H1 (cell line): ENCODE measurements around the gene MCM9. TPM values are rescaled to one million over a fixed set of nuclear protein-coding genes. Genes with fewer than 3 reads are reported as not detected.

Source experiments
- CTBP2 ChIP-seq: IDR thresholded peaks from 2 replicates; pipeline ENCODE4 v1.7.0; 2011; ENCODE audit warnings: borderline replicate concordance, mild to moderate bottlenecking, moderate library complexity, mixed read lengths, low read length; ENCODE audit not compliant: insufficient read depth, insufficient read length
- GTF2F1 ChIP-seq: IDR thresholded peaks from 2 replicates; pipeline ENCODE4 v1.6.1; 2012; ENCODE audit warnings: low read depth, low read length, improper control_type of control experiment, borderline replicate concordance
- JUND ChIP-seq: IDR thresholded peaks from 2 replicates; pipeline ENCODE4 v1.6.1; 2011; ENCODE audit warnings: mild to moderate bottlenecking, improper control_type of control experiment, low read length
- KDM1A ChIP-seq: fragments of 200-600, 300-600 bp; sonication (generic); IDR thresholded peaks from 2 replicates; pipeline ENCODE4 v1.7.1; 2016; ENCODE audit warnings: mild to moderate bottlenecking, low read length, borderline replicate concordance
- NRF1 ChIP-seq: IDR thresholded peaks from 2 replicates; pipeline ENCODE4 v1.6.1; 2011; ENCODE audit warnings: mild to moderate bottlenecking, low read depth, low read length, improper control_type of control experiment
- TAF7 ChIP-seq: optimal IDR thresholded peaks from 2 replicates; pipeline ENCODE3; 2011; ENCODE audit warnings: low read depth, mild to moderate bottlenecking, inconsistent platforms, low read length, moderate library complexity, borderline replicate concordance
- polyA plus RNA-seq, 7 experiments: library from polyadenylated mRNA; depleted of rRNA in 3 of 7; stranded (reverse) in 5 of 7; unstranded in 2 of 7; fragments of >200 nt in 5 of 7; fragments of 200-250 nt in 2 of 7; gene quantifications; 1 replicate in 5 of 7; 2 replicates in 1 of 7; 4 replicates in 1 of 7; pipeline versions ENCODE4 v1.2.1 to v1.2.3, GENCODE V29; 2011 to 2013; ENCODE audit warnings: missing spikeins in 2 of 7, mixed read lengths in 2 of 7
- total RNA-seq: library from RNA; stranded (reverse); fragmentation: NEBNext Ultra II Directional; extraction: Animal tissue kit (Norgen Biotek cat#: 25700); gene quantifications from 2 replicates; pipeline ENCODE4 v1.2.1, GENCODE V29; 2021

Gene MCM9
- total and polyA plus RNA-seq, 2 of the 8 experiments (the other 6 are each of a cell fraction or from before 2014, with no cell fraction given) = 3.7 to 11.4 TPM

GRCh38 chr6:118917546-118918328, 17.2 kb downstream of the MCM9 start (continued):
- TF ChIP-seq KDM1A (no peak), CTBP2 (no peak), TAF7 (no peak), GTF2F1 (no peak), JUND (no peak), NRF1 (no peak)
